Heart left ventricle (tissue), 16 donors: ENCODE measurements around the gene RAPSN. TPM values are rescaled to one million over a fixed set of nuclear protein-coding genes. Genes with fewer than 3 reads are reported as not detected.

Experiments
- ATAC-seq, 4 donors: fragments of 200-7000 bp; cut with Tn5 transposase; one replicate each; pipeline ENCODE4 v1.9.1; 2020 to 2022; ENCODE audit warnings: moderate library complexity in 4 of 4, mild to moderate bottlenecking in 3 of 4, moderate number of reproducible peaks in 1 of 4
- DNase-seq, 5 donors: peaks; one replicate each; pipeline ENCODE4 v3.0.0-alpha.2; 2020
- H3K27ac ChIP-seq, 12 donors: fragments of 200-600 bp; sonication (generic) in 4 of 12; one replicate each; pipeline versions ENCODE4 v1.5.0 to v1.8.0; 2016 to 2022; ENCODE audit warnings: mild to moderate bottlenecking in 2 of 12
- H3K27me3 ChIP-seq, 9 donors: fragments of 200-600 bp; sonication (generic) in 2 of 9; one replicate each; pipeline versions ENCODE4 v1.5.1 to v1.8.0; 2016 to 2022; ENCODE audit warnings: mild to moderate bottlenecking in 3 of 9
- H3K36me3 ChIP-seq, 9 donors: fragments of 200-600 bp; sonication (generic) in 2 of 9; one replicate each; pipeline versions ENCODE4 v1.5.0 to v1.8.0; 2018 to 2022; ENCODE audit warnings: mild to moderate bottlenecking in 2 of 9
- H3K4me1 ChIP-seq, 12 donors: fragments of 200-600 bp; sonication (generic) in 4 of 12; one replicate each; pipeline versions ENCODE4 v1.5.0 to v1.8.0; 2016 to 2022; ENCODE audit warnings: mild to moderate bottlenecking in 3 of 12
- H3K4me3 ChIP-seq, 12 donors: fragments of 200-600 bp; sonication (generic) in 4 of 12; one replicate each; pipeline versions ENCODE4 v1.5.0 to v1.8.0; 2017 to 2022; ENCODE audit warnings: mild to moderate bottlenecking in 9 of 12, moderate library complexity in 4 of 12
- H3K9me3 ChIP-seq, 12 donors: fragments of 200-600 bp; sonication (generic) in 4 of 12; one replicate each; pipeline versions ENCODE4 v1.5.0 to v1.8.0; 2016 to 2022; ENCODE audit warnings: mild to moderate bottlenecking in 1 of 12
- CTCF ChIP-seq, 12 donors: fragments of 200-600 bp; sonication (generic) in 4 of 12; IDR thresholded peaks; one replicate each; pipeline versions ENCODE4 v1.5.0 to v1.8.0; 2018 to 2022; ENCODE audit warnings: antibody characterized with exemption in 12 of 12, mild to moderate bottlenecking in 5 of 12
- POLR2A ChIP-seq, 2 donors: fragments of 450-650 bp; IDR thresholded peaks; one replicate each; pipeline ENCODE4 v1.6.1; 2017; ENCODE audit warnings: antibody characterized with exemption in 2 of 2, mild to moderate bottlenecking in 2 of 2, moderate library complexity in 2 of 2
- WGBS, 4 donors: extraction: QIAGEN DNeasy Blood & Tissue Kit in 2 of 4; methylation state at CpG; one replicate each; pipeline versions ENCODE4 v1.1.5 to v1.1.7; 2013 to 2018; 5-methylcytosine and 5-hydroxymethylcytosine counted together
- intact Hi-C, 10 donors: fragments of 100-400 bp; cut with DNase I; formaldehyde crosslinking; loops; one replicate each; pipeline versions ENCODE4 v1.11.1 to v1.14.2; 2022
- polyA plus RNA-seq, 2 donors: library from polyadenylated mRNA; stranded (reverse); fragments of 200-250 nt; gene quantifications; one replicate each; pipeline ENCODE4 v1.2.3, GENCODE V29; 2013
- total RNA-seq, 9 donors: library from RNA; depleted of rRNA in 2 of 9; stranded (reverse); fragments of >200 nt in 2 of 9; fragmentation: NEBNext Ultra II Directional in 3 of 9; extraction: Animal tissue kit (Norgen Biotek cat#: 25700) in 3 of 9; gene quantifications; one replicate each; pipeline versions ENCODE4 v1.1.0 to v1.2.4, GENCODE V29; 2016 to 2023
- donor health status: ischemic (EF 13 %, LVEDD 7.1; RV severe dilation, severe dysfunction).
- donor health status: healthy with polysubstance abuse.
- donor health status: DM: no; HTN: yes; CAD: no.
- donor health status: DM: no; HTN: no; CAD: no.
- donor health status: ischemic (EF 25% LVEDD 6.9; RV normal size, moderate dysfunction).
- donor health status: ischemic (EF 25% LVEDD 5.7; RV mildly dilated, moderate dysfunction).
- donor health status: healthy.
- donor health status: DM: yes; HTN: yes; CAD: no.
- donor health status: ischemic (EF 35%, LVEDD 5.7; RV mildly dilated, moderate dysfunction).
- donor health status: nonischemic (EF 11% LVEDD 7.7; RV severe dilation, severe dysfunction).
- donor health status: DM: yes; HTN: yes; CAD: no.
- donor health status: PGD.
- donor health status: ischemic (EF 29% LVEDD 5.4; RV normal size, mild dysfunction).
- donor health status: nonischemic (EF 23%, LVEDD 6.1; RV moderate dilation, normal function).

Gene RAPSN
- total and polyA plus RNA-seq, 11 donors, result 0.43 to 6.5 (median 3.2) TPM

- Histone ChIP-seq H3K4me3 (no peak overlapping the region), H3K27ac (no peak overlapping the region), H3K27me3 (no peaks in the 10 kb centered on the region), H3K36me3 (no peaks in the 10 kb centered on the region), H3K9me3 (no peaks in the 10 kb centered on the region), H3K4me1 (peaks cover 0 to 13% (median 0%) of the 10 kb centered on the region in 12 donors)
- 90 to 97% (median 94%) methylated on average over 4 of the region's 4 CpGs for WGBS, 4 donors
- no peak for DNase-seq
- no peak for ATAC-seq
- no peak for TF ChIP-seq CTCF (IDR thresholded peaks at IDR 0.05)
- no peak for TF ChIP-seq POLR2A (IDR thresholded peaks at IDR 0.05)
- intact Hi-C loops, result loop anchor here in 5 of 10 donors (2.0 to 5.0 kb wide), 3 partner anchors 75 to 80 kb away; partner anchors contain the start of gene SPI1 (in 1 of the 5)
These were observed 3.1 kb upstream of the RAPSN start for GRCh38 chr11:47451990-47452389.

GRCh38 chr11:47451436-47451835, 2.5 kb upstream of the RAPSN start:
- Histone ChIP-seq H3K36me3 (no peaks in the 10 kb centered on the region), H3K27me3 (no peaks in the 10 kb centered on the region), H3K9me3 (no peaks in the 10 kb centered on the region), H3K4me1 (peaks cover 0 to 13% (median 0%) of the 10 kb centered on the region in 12 donors), H3K27ac (no peak overlapping the region), H3K4me3 (no peak overlapping the region)
- TF ChIP-seq POLR2A (IDR thresholded peaks at IDR 0.05) (no peak), CTCF (IDR thresholded peaks at IDR 0.05) (no peak)
- ATAC-seq, result no peak
- intact Hi-C loops, result loop anchor here in 2 of 10 donors (5.0 kb wide), 2 partner anchors 74 to 79 kb away; partner anchors contain the start of gene SPI1 (in 1 of the 2)
- 88 to 93% (median 93%) methylated on average over 4 of the region's 4 CpGs for WGBS, 4 donors
- no peak for DNase-seq

- H3K36me3 ChIP-seq, result no peaks in the 10 kb centered on the region
- 76 to 83% (median 80%) methylated on average over 8 of the region's 8 CpGs for WGBS, 4 donors
- intact Hi-C loops, result no loop called here
- TF ChIP-seq CTCF (IDR thresholded peaks at IDR 0.05) (no peak), POLR2A (IDR thresholded peaks at IDR 0.05) (no peak)
- no peak overlapping the region for H3K4me3 ChIP-seq
- ATAC-seq (no peak), DNase-seq (no peak)
- H3K27ac ChIP-seq, result no peak overlapping the region
- peaks cover 0 to 13% (median 0%) of the 10 kb centered on the region in 12 donors for H3K4me1 ChIP-seq
- no peaks in the 10 kb centered on the region for H3K27me3 ChIP-seq
- no peaks in the 10 kb centered on the region for H3K9me3 ChIP-seq
These were observed 605 bp upstream of the RAPSN start for GRCh38 chr11:47449541-47449940.

DNA sequence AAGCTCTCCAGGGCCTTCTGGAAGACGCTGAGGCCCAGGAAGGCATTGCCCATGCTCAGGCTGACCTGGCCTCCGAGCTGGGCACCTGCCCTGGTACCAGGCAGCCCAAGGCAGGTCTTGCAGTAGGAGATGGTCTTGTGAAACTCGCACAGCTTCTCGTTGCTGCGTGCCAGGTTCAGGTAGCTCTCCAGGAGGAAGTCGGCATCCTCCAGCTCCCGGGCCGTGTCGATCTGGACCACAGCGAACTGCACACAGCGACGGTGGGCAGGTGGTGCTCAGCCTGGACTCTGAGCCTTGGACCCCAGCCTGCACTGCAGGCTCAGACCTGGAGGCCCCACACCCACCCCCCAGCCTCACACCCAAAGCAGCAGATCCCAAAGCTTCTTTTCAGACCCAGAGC, 1.0 kb downstream of the RAPSN start:
- DNase-seq (no peak), ATAC-seq (no peak)
- Histone ChIP-seq H3K9me3 (no peaks in the 10 kb centered on the region), H3K27ac (no peak overlapping the region), H3K4me1 (peaks cover 0 to 16% (median 0%) of the 10 kb centered on the region in 12 donors), H3K4me3 (no peak overlapping the region), H3K27me3 (no peaks in the 10 kb centered on the region), H3K36me3 (no peaks in the 10 kb centered on the region)
- 93 to 96% (median 94%) methylated on average over 8 to 12 of the region's 12 CpGs for WGBS, 4 donors
- TF ChIP-seq CTCF (IDR thresholded peaks at IDR 0.05) (no peak), POLR2A (IDR thresholded peaks at IDR 0.05) (no peak)
- intact Hi-C loops, result no loop called here
